ENCODE measurements around the gene AQP2.

DNA sequence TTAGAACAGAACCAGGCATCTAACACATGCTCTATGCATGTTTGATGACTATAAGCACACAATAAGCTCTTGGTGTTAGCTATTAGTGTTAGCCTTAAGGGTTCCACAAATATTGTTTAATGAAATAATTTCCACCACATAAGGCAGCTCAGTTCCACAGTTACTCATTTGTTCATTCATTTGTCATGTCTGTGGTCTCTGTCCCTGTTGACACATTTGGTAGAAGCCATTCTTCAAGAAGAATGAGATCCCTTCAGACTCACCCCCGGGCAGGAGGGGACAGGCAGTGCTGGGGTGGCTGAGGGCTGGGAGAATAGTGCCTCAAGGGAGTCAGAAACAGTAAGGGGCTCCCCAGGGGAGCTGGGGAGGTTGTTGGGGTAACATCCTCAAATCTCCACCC lies 43.2 kb upstream of the AQP2 start:
- TF ChIP-seq, protein P1, sequence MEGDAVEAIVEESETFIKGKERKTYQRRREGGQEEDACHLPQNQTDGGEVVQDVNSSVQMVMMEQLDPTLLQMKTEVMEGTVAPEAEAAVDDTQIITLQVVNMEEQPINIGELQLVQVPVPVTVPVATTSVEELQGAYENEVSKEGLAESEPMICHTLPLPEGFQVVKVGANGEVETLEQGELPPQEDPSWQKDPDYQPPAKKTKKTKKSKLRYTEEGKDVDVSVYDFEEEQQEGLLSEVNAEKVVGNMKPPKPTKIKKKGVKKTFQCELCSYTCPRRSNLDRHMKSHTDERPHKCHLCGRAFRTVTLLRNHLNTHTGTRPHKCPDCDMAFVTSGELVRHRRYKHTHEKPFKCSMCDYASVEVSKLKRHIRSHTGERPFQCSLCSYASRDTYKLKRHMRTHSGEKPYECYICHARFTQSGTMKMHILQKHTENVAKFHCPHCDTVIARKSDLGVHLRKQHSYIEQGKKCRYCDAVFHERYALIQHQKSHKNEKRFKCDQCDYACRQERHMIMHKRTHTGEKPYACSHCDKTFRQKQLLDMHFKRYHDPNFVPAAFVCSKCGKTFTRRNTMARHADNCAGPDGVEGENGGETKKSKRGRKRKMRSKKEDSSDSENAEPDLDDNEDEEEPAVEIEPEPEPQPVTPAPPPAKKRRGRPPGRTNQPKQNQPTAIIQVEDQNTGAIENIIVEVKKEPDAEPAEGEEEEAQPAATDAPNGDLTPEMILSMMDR (IDR thresholded peaks at IDR 0.05) = no peak
- TF ChIP-seq POLR2A (IDR thresholded peaks at IDR 0.05) (no peak), POLR2AphosphoS5 (IDR thresholded peaks at IDR 0.05) (no peak)

Data from gastroesophageal sphincter (tissue), 3 donors.